Keratinocyte (primary cell): ENCODE results near the gene GPSM1.

Experiments used
- CTCF ChIP-seq, 3 experiments: IDR thresholded peaks in 1 of 3; conservative IDR thresholded peaks in 1 of 3; optimal IDR thresholded peaks in 1 of 3; 2 replicates in 2 of 3; 3 replicates in 1 of 3; pipeline versions ENCODE3 to v1.5.1; 2011; ENCODE audit warnings: low read length in 3 of 3, mild to moderate bottlenecking in 3 of 3, moderate library complexity in 2 of 3, control low read depth in 1 of 3, inconsistent platforms in 1 of 3; ENCODE audit not compliant: insufficient read depth in 2 of 3; ENCODE audit errors: extremely low read depth in 1 of 3
- EZH2 ChIP-seq: IDR thresholded peaks from one replicate; pipeline ENCODE4 v1.6.1; 2012; ENCODE audit warnings: inconsistent platforms, mild to moderate bottlenecking, low read length, moderate library complexity

GRCh38 chr9:136297016-136297691 lies 30.2 kb upstream of the GPSM1 start:
- no peak for TF ChIP-seq CTCF (optimal IDR thresholded peaks at IDR 0.05 in 1 of 3, IDR thresholded peaks at IDR 0.05 in 1 of 3, conservative IDR thresholded peaks at IDR 0.05 in 1 of 3; ENCODE audit: extremely low read depth in 1 of 3, insufficient read depth in 2 of 3, low read length in 3 of 3)
- TF ChIP-seq EZH2: no peak
